HCT116 (cell line): ENCODE results near the gene BECN2. TPM values are rescaled to one million over a fixed set of nuclear protein-coding genes. Genes with fewer than 3 reads are reported as not detected.

Experiments used
- ATAC-seq: fragments of 200-7000 bp; cut with Tn5 transposase; 2 replicates; pipeline ENCODE4 v1.9.1; 2020; ENCODE audit warnings: mild to moderate bottlenecking, moderate library complexity
- BruUV-seq: library from RNA; stranded (reverse); fragments of 400-500 nt; replicated peaks from 2 replicates; lab custom pipeline; 2021; lab: Mats Ljungman, UMichigan
- CTCF ChIA-PET: fragments of 300-600 bp; sonication (Branson Sonifier 250); formaldehyde crosslinking; loops from one replicate; lab custom pipeline; 2021; ENCODE audit warnings: antibody characterized with exemption; lab: Charles Lee
- POLR2A ChIA-PET: fragments of 300-600, 350-600 bp; sonication (Branson Sonifier 250); formaldehyde crosslinking; loops from one replicate; lab custom pipeline; 2021; ENCODE audit warnings: antibody characterized with exemption; lab: Charles Lee
- RAD21 ChIA-PET, 2 experiments: fragments of 300-600 bp; sonication (Branson Sonifier 250); formaldehyde crosslinking; loops; one replicate each; lab custom pipeline; 2023; ENCODE audit warnings: low total read pairs in 2 of 2; ENCODE audit not compliant: uncharacterized antibody in 2 of 2, unreplicated experiment in 2 of 2, low non-redundant PET in 1 of 2; lab: Charles Lee
- DNase-seq: peaks from one replicate; pipeline ENCODE4 v3.0.0-alpha.2; 2010; ENCODE audit warnings: low read depth, low spot score
- H2AFZ ChIP-seq: fragments of 200-600 bp; shearing (Covaris generic), sonication (generic); 2 replicates; pipeline ENCODE4 v1.6.1; 2017; ENCODE audit warnings: low read depth, mixed run types, mixed read lengths, antibody characterized with exemption, low read length; ENCODE audit not compliant: poor library complexity, severe bottlenecking
- H3K27ac ChIP-seq: 2 replicates; pipeline ENCODE4 v1.5.1; 2012; ENCODE audit warnings: low read depth, low read length
- H3K27me3 ChIP-seq: fragments of 200-600 bp; sonication (generic); 2 replicates; pipeline ENCODE4 v1.6.1; 2016; ENCODE audit warnings: mixed run types, low read length, mixed read lengths; ENCODE audit not compliant: insufficient read depth
- H3K36me3 ChIP-seq, 2 experiments: fragments of 200-500 bp in 1 of 2; fragments of 200-600 bp in 1 of 2; sonication (Bioruptor generic) in 1 of 2; sonication (generic) in 1 of 2; 2 replicates each; pipeline versions ENCODE4 v1.5.1 to v1.6.1; 2014 to 2016; ENCODE audit warnings: low read length in 2 of 2, inconsistent platforms in 1 of 2, mixed read lengths in 1 of 2, mixed run types in 1 of 2; ENCODE audit not compliant: insufficient read depth in 2 of 2, control insufficient read depth in 1 of 2
- H3K4me1 ChIP-seq, 2 experiments: fragments of 200-600 bp in 1 of 2; sonication (generic) in 1 of 2; 2 replicates each; pipeline versions ENCODE4 v1.5.1 to v1.6.1; 2012 to 2017; ENCODE audit warnings: low read length in 2 of 2, inconsistent platforms in 1 of 2, mild to moderate bottlenecking in 1 of 2, mixed read lengths in 1 of 2, mixed run types in 1 of 2, moderate library complexity in 1 of 2; ENCODE audit not compliant: insufficient read depth in 2 of 2, control insufficient read depth in 1 of 2
- H3K4me2 ChIP-seq: fragments of 200-600 bp; sonication (generic); 2 replicates; pipeline ENCODE4 v1.6.1; 2017; ENCODE audit warnings: mixed run types, low read length, mixed read lengths
- H3K4me3 ChIP-seq, 2 experiments: fragments of 200-600 bp in 1 of 2; sonication (generic) in 1 of 2; replicated peaks in 1 of 2; 2 replicates each; pipeline ENCODE4 v1.5.1; 2011 to 2016; ENCODE audit warnings: low read length in 2 of 2, control low read depth in 1 of 2, low read depth in 1 of 2, mild to moderate bottlenecking in 1 of 2, mixed read lengths in 1 of 2, mixed run types in 1 of 2
- H3K79me2 ChIP-seq: fragments of 200-600 bp; sonication (generic); 2 replicates; pipeline ENCODE4 v1.6.1; 2017; ENCODE audit warnings: mild to moderate bottlenecking, mixed run types, low read length, moderate library complexity, mixed read lengths; ENCODE audit not compliant: insufficient read depth
- H3K9ac ChIP-seq: fragments of 200-600 bp; sonication (generic); 2 replicates; pipeline ENCODE4 v1.6.1; 2016; ENCODE audit warnings: low read length, mixed read lengths
- H3K9me2 ChIP-seq: fragments of 200-600 bp; sonication (generic), shearing (Covaris generic); 2 replicates; pipeline ENCODE4 v1.6.1; 2017; ENCODE audit warnings: mixed run types, mild to moderate bottlenecking, moderate library complexity; ENCODE audit not compliant: insufficient read depth
- H3K9me3 ChIP-seq, 2 experiments: fragments of 200-500 bp in 1 of 2; fragments of 200-600 bp in 1 of 2; sonication (Bioruptor generic) in 1 of 2; sonication (generic) in 1 of 2; 2 replicates each; pipeline ENCODE4 v1.6.1; 2014 to 2017; ENCODE audit warnings: low read length in 2 of 2, mixed read lengths in 2 of 2, inconsistent platforms in 1 of 2, low read depth in 1 of 2, mild to moderate bottlenecking in 1 of 2, mixed run types in 1 of 2, moderate library complexity in 1 of 2; ENCODE audit not compliant: control insufficient read depth in 1 of 2, insufficient read depth in 1 of 2
- H4K20me1 ChIP-seq: fragments of 200-600 bp; sonication (generic), shearing (Covaris generic); 2 replicates; pipeline ENCODE4 v1.6.1; 2017; ENCODE audit warnings: mixed run types, mild to moderate bottlenecking, moderate library complexity; ENCODE audit not compliant: insufficient read depth
- ATF3 ChIP-seq: IDR thresholded peaks from 2 replicates; pipeline ENCODE4 v1.6.1; 2012
- CBX3 ChIP-seq: IDR thresholded peaks from 2 replicates; pipeline ENCODE4 v1.6.1; 2012; ENCODE audit warnings: low read depth
- CEBPB ChIP-seq: IDR thresholded peaks from 2 replicates; pipeline ENCODE4 v1.6.1; 2012; ENCODE audit warnings: low read depth
- EGR1 ChIP-seq: IDR thresholded peaks from 2 replicates; pipeline ENCODE4 v1.6.1; 2012; ENCODE audit warnings: low read depth
- ELF1 ChIP-seq: IDR thresholded peaks from 2 replicates; pipeline ENCODE4 v1.6.1; 2012; ENCODE audit warnings: low read depth, borderline replicate concordance
- EZH2 ChIP-seq: fragments of 200-600 bp; sonication (generic); IDR thresholded peaks from 2 replicates; pipeline ENCODE4 v1.6.1; 2017; ENCODE audit warnings: antibody characterized with exemption, mixed run types
- EZH2phosphoT487 ChIP-seq: fragments of 200-600 bp; IDR thresholded peaks from 2 replicates; pipeline ENCODE4 v1.6.1; 2018; ENCODE audit warnings: antibody characterized with exemption, borderline replicate concordance
- POLR2A ChIP-seq: IDR thresholded peaks from 2 replicates; pipeline ENCODE4 v1.7.0; 2011; ENCODE audit warnings: borderline replicate concordance; ENCODE audit not compliant: insufficient read depth, insufficient read length; ENCODE audit errors: extremely low read depth
- POLR2AphosphoS5 ChIP-seq: IDR thresholded peaks from 2 replicates; pipeline ENCODE4 v1.6.1; 2011; ENCODE audit warnings: mild to moderate bottlenecking, low read depth, low read length, moderate library complexity
- RAD21 ChIP-seq: IDR thresholded peaks from 2 replicates; pipeline ENCODE4 v1.6.1; 2012; ENCODE audit warnings: low read depth, mild to moderate bottlenecking
- REST ChIP-seq: IDR thresholded peaks from 2 replicates; pipeline ENCODE4 v1.6.1; 2012; ENCODE audit warnings: low read depth
- SIN3A ChIP-seq: IDR thresholded peaks from 2 replicates; pipeline ENCODE4 v1.6.1; 2012; ENCODE audit warnings: low read depth
- SP1 ChIP-seq: IDR thresholded peaks from 2 replicates; pipeline ENCODE4 v1.6.1; 2012; ENCODE audit warnings: low read depth
- SRF ChIP-seq: IDR thresholded peaks from 2 replicates; pipeline ENCODE4 v1.6.1; 2012; ENCODE audit warnings: low read depth
- TCF7L2 ChIP-seq: IDR thresholded peaks from 2 replicates; pipeline ENCODE4 v1.7.0; 2011; ENCODE audit warnings: borderline replicate concordance, inconsistent platforms; ENCODE audit not compliant: insufficient read depth, insufficient read length; ENCODE audit errors: extremely low read depth
- ZFX ChIP-seq: fragments of 450-650 bp; IDR thresholded peaks from 2 replicates; pipeline ENCODE4 v1.6.1; 2017
- ZNF274 ChIP-seq: fragments of 200-500 bp; sonication (Bioruptor generic); IDR thresholded peaks from 2 replicates; pipeline ENCODE4 v1.6.1; 2014; ENCODE audit warnings: mild to moderate bottlenecking, low read depth, low read length, inconsistent platforms
- intact Hi-C: fragments of 100-400 bp; cut with micrococcal nuclease; formaldehyde crosslinking; loops from 2 replicates; pipeline ENCODE4 v1.10.0; 2022
- total RNA-seq: library from RNA; stranded (reverse); gene quantifications from one replicate; pipeline ENCODE4 v1.2.1, GENCODE V29; 2021; ENCODE audit not compliant: unreplicated experiment

Gene BECN2
- total RNA-seq, 1 experiment from 2014 or later: not detected

- BruUV-seq: no TSS peak
- Histone ChIP-seq H3K4me1 (no peaks in the 10 kb centered on the region), H3K36me3 (no peaks in the 10 kb centered on the region), H3K79me2 (no peaks in the 10 kb centered on the region), H3K9me3 (no peaks in the 10 kb centered on the region), H3K27ac (no peak overlapping the region), H2AFZ (no peak overlapping the region), H3K4me2 (no peak overlapping the region), H3K4me3 (no peak overlapping the region), H4K20me1 (no peaks in the 10 kb centered on the region), H3K9ac (no peak overlapping the region), H3K27me3 (no peaks in the 10 kb centered on the region), H3K9me2 (no peaks in the 10 kb centered on the region; the same call in 1 of the 2 replicates)
- POLR2A ChIA-PET: no interaction called here
- DNase-seq: no peak
- no peak for ATAC-seq
- RAD21 ChIA-PET: no interaction called here
- CTCF ChIA-PET: no interaction called here
- intact Hi-C loops: no loop called here
- TF ChIP-seq CEBPB (no peak), SP1 (no peak)
Observed at GRCh38 chr1:241968611-241969010, 11.0 kb downstream of the BECN2 start.

- ChIA-PET CTCF (interaction anchor here (2.1 kb wide), 1 partner anchor 13 kb away, joined by 8 read pairs; no protein-coding TSS in a partner anchor), POLR2A (no interaction called here), RAD21 (no interaction called here)
- Histone ChIP-seq H3K9ac (no peak overlapping the region), H3K79me2 (no peaks in the 10 kb centered on the region), H3K4me2 (no peak overlapping the region), H3K9me2 (no peaks in the 10 kb centered on the region), H4K20me1 (no peaks in the 10 kb centered on the region), H3K36me3 (no peaks in the 10 kb centered on the region), H2AFZ (no peak overlapping the region), H3K27ac (no peak overlapping the region), H3K4me1 (no peaks in the 10 kb centered on the region), H3K4me3 (no peak overlapping the region), H3K27me3 (no peaks in the 10 kb centered on the region), H3K9me3 (no peaks in the 10 kb centered on the region)
- intact Hi-C loops: loop anchor here (5.0 kb wide), 1 partner anchor 61 kb away; no protein-coding TSS in a partner anchor
- no peak for ATAC-seq
- DNase-seq: no peak
- TF ChIP-seq EGR1 (no peak), CEBPB (no peak), ELF1 (no peak), ZFX (no peak), RAD21 (no peak), EZH2phosphoT487 (no peak), CBX3 (no peak), POLR2AphosphoS5 (no peak), TCF7L2 (no peak), SRF (no peak), POLR2A (no peak), REST (no peak), EZH2 (no peak), ATF3 (no peak), ZNF274 (no peak), SIN3A (no peak)
- BruUV-seq: no TSS peak
Observed at GRCh38 chr1:241972703-241973369, 15.3 kb downstream of the BECN2 start.
